NB4 (cell line): Measurements from ENCODE around the gene SMCHD1.
"Not testable (repeated sequence)": the region's sequence is repeated elsewhere in the genome, so short reads cannot be mapped to it uniquely, and the experiment has no call there.

Source experiments
- DNase-seq: peaks from one replicate; pipeline ENCODE4 v3.0.0; 2010; ENCODE audit warnings: low read depth
- H3K4me3 ChIP-seq: one replicate; pipeline ENCODE4 v1.5.1; 2011; ENCODE audit warnings: mild to moderate bottlenecking, low read depth, low read length, moderate library complexity
- MYC ChIP-seq: IDR thresholded peaks from 2 replicates; pipeline ENCODE4 v1.6.1; 2011; ENCODE audit warnings: low read depth, low read length
- POLR2A ChIP-seq: IDR thresholded peaks from 2 replicates; pipeline ENCODE4 v1.6.1; 2011; ENCODE audit warnings: mild to moderate bottlenecking; ENCODE audit not compliant: insufficient read length; ENCODE audit errors: extremely low read depth
- TF ChIP-seq, protein P1 (sequence below): IDR thresholded peaks from 2 replicates; pipeline ENCODE4 v1.6.1; 2011; ENCODE audit warnings: low read depth, low read length
- TF ChIP-seq, protein P2 (sequence below): IDR thresholded peaks from one replicate; pipeline ENCODE4 v1.5.1; 2012; ENCODE audit warnings: low read depth, low read length

Gene SMCHD1

DNA sequence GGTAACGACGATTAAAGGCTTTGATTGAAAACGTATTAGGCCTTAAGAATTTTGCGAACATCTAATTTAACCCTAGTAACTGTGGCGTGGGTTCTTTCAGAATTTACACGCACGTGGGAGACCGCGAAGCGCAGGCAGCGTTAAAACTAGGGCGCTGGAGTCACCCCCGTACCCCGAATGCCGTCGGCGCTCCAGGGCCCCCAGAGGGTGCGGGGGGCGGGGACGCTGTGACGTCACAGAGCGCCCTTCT is 673 bp upstream of the SMCHD1 start:
- DNase-seq, result no peak
- TF ChIP-seq, protein P1, sequence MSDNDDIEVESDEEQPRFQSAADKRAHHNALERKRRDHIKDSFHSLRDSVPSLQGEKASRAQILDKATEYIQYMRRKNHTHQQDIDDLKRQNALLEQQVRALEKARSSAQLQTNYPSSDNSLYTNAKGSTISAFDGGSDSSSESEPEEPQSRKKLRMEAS, result no peak
- TF ChIP-seq, protein P2, sequence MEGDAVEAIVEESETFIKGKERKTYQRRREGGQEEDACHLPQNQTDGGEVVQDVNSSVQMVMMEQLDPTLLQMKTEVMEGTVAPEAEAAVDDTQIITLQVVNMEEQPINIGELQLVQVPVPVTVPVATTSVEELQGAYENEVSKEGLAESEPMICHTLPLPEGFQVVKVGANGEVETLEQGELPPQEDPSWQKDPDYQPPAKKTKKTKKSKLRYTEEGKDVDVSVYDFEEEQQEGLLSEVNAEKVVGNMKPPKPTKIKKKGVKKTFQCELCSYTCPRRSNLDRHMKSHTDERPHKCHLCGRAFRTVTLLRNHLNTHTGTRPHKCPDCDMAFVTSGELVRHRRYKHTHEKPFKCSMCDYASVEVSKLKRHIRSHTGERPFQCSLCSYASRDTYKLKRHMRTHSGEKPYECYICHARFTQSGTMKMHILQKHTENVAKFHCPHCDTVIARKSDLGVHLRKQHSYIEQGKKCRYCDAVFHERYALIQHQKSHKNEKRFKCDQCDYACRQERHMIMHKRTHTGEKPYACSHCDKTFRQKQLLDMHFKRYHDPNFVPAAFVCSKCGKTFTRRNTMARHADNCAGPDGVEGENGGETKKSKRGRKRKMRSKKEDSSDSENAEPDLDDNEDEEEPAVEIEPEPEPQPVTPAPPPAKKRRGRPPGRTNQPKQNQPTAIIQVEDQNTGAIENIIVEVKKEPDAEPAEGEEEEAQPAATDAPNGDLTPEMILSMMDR, result no peak
- TF ChIP-seq POLR2A, result no peak
- TF ChIP-seq MYC, result no peak

DNA sequence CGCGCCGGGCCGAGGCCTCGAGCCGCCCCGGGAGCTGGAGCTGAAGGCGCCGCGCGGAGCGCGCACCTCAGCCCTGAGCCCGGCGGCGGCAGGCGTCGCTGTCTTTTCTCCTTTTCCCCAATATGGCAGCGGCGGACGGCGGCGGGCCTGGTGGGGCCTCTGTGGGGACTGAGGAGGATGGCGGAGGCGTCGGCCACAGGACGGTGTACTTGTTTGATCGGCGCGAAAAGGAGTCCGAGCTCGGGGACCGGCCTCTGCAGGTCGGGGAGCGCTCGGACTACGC is 369 bp downstream of the SMCHD1 start:
- H3K4me3 ChIP-seq, result peak overlapping the region; percentile 99
- DNase-seq, result no peak
- TF ChIP-seq, protein P2, result no peak
- TF ChIP-seq MYC, result no peak
- TF ChIP-seq POLR2A, result no peak
- TF ChIP-seq, protein P1, result no peak

More for the DNA sequence above, 673 bp upstream of the SMCHD1 start:
- H3K4me3 ChIP-seq, result peak overlapping the region; percentile 54

DNA sequence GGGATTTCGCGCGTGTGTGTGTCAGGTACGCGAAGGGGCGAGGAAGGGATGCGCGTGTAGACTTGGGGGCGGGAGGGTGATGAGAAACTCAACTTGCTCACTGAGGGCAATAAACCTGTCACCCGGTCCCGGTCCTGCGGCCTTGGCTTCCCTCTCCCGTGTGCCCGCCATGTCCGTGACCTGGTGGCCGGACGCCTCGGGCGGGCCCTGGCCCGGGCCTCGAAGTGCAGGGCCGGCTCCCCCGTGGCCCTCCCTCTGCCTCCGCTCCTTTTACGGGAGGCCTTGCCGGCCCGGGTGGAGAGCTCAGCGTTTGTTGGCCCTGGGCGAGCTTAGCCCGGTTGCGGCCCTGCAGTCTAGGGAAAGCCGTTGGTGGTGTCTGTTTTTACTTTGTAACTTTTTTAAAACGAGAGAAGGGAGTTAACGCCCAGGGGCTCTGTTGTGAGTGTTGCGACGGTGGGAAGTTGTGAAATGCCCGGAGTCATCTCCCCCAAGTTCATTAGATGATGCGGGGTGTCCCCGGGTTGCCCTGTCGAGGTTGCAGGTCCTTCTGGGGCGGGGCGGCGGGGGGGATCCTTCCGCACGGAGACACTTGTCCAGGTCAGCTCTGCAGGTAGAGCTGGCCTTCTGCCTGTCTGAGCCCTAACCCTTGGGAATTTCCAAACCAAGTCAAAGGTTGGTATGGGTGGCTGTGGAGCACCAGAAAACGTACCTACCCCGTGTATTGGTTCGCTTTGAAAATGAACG is 883 bp downstream of the SMCHD1 start:
- peak; percentile 84 for DNase-seq
- H3K4me3 ChIP-seq, result peak overlapping the region; percentile 99
- TF ChIP-seq MYC, result 0 out of 2 replicates have a peak, but pooled peaks have one; percentile 13
- TF ChIP-seq, protein P2, result no peak
- TF ChIP-seq, protein P1, result no peak

DNA sequence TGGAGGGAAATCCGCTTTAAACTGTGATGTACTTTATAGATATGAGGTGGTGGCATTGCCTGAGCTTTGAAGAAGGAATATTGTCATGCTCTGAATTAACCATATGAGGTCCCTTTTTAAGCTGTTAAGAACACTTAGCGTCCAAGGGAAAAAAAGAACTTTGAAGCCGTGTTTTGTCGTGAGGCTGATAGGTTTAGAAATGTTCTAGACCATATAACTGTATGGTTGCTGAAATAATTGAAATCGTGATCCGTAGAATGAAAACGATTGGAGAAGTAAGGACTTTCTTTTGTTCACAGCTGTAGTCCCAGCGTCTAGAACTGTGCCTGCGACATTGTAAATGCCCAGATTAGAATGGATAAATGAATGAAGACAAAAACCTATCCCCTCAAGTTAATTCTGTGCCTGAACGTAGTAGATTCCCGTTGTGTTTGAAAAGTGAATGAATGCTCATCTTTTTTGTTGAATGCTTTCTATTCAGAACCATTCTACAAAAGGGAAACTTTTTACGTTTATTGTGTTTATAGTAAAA is 1.5 kb downstream of the SMCHD1 start:
- peak; percentile 42 for DNase-seq
- TF ChIP-seq POLR2A (no peak), MYC (no peak)
- TF ChIP-seq, protein P1, result no peak
- TF ChIP-seq, protein P2, result no peak

DNA sequence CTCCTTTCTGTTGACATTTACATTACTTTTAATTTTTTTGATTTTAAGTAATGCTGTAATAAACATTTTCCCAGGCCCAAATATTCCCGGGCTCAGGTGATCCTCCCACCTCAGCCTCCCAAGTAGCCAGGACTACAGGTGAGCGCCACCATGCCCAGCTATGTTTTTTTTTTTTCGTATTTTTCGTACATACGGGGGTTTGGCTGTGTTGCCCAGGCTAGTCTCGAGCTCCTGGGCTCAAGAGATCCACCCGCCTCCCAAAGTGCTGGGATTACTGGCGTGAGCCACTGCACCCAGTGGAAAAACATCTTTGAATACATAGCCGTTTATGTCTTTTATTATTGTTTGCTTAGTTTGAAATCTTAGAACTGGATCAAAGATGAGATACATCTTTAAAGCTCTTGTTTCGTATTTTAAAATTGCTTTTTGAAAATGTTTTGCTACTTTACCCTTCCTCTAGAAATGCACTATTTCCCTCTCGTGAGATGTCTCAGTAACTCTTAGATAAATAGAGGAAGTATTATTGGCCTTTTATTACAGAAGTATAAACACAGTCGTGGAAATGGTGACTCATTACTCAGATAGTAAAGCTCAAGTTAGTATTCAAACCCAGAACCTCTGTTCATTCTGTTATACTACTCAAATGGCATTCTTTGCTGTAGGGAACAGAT is 2.4 kb downstream of the SMCHD1 start:
- DNase-seq, result peak; percentile 79
- TF ChIP-seq MYC (no peak), POLR2A (no peak)
- TF ChIP-seq, protein P2, result no peak
- TF ChIP-seq, protein P1, result no peak
- peak overlapping the region; percentile 99 for H3K4me3 ChIP-seq

More for the DNA sequence above, 1.5 kb downstream of the SMCHD1 start:
- peak overlapping the region; percentile 99 for H3K4me3 ChIP-seq

DNA sequence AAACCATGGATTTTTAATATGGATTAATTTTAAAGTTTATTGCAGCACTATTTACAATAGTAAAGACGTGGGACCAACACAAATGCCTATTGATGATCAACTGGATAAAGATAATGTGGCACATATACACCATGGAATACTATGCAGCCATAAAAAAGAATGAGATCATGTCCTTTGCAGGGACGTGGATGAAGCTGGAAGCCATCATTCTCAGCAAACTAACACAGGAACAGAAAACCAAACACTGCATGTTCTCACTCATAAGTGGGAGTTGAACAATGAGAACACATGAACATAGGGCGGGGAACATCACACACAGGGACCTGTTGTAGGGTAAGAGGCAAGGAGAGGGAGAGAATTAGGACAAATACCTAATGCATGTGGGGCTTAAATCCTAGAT is 5.3 kb downstream of the SMCHD1 start:
- H3K4me3 ChIP-seq, DNase-seq: not testable (repeated sequence)

DNA sequence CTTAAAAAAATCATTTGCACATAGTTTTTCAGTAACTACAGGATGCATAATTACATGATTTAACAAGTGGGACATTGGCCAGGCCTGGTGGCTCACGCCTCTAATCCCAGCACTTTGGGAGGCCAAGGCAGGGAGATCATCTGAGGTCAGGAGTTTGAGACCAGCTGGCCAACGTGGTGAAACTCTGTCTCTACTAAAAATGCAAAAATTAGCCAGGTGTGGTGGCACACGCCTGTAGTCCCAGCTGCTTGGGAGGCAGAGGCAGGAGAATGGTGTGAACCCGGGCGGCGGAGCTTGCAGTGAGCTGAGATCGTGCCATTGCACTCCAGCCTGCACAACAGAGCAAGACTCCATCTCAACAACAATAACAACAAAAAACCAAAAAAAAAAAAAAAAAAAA is 6.8 kb downstream of the SMCHD1 start:
- H3K4me3 ChIP-seq, result not testable (repeated sequence)

More for the DNA sequence above, 6.8 kb downstream of the SMCHD1 start:
- not testable (repeated sequence) for DNase-seq
